ENCODE measurements around the gene GPR55.
"Not testable (repeated sequence)": the region's sequence is repeated elsewhere in the genome, so short reads cannot be mapped to it uniquely, and the experiment has no call there.

The GPR55 gene

GRCh38 chr2:230939691-230940470 lies 14.8 kb upstream of the GPR55 start:
- TF ChIP-seq CTCF (IDR thresholded peaks at IDR 0.05; ENCODE audit: control insufficient read depth, insufficient read depth, low read depth, low read length, missing control alignments) = no peak
- DNase-seq (ENCODE audit: low read depth) = no peak
- H3K4me3 ChIP-seq (ENCODE audit: control insufficient read depth, low read depth, low read length) = no peak overlapping the region

- no peak for DNase-seq (ENCODE audit: low read depth)
- no peak for TF ChIP-seq CTCF (IDR thresholded peaks at IDR 0.05; ENCODE audit: control insufficient read depth, insufficient read depth, low read depth, low read length, missing control alignments)
- H3K4me3 ChIP-seq (ENCODE audit: control insufficient read depth, low read depth, low read length) = no peak overlapping the region
Measured at GRCh38 chr2:230939066-230939591, 14.1 kb upstream of the GPR55 start.

- no peak overlapping the region for H3K4me3 ChIP-seq (ENCODE audit: control insufficient read depth, low read depth, low read length)
- TF ChIP-seq CTCF (IDR thresholded peaks at IDR 0.05; ENCODE audit: control insufficient read depth, insufficient read depth, low read depth, low read length, missing control alignments) = no peak
- DNase-seq (ENCODE audit: low read depth) = no peak
Measured at GRCh38 chr2:230938516-230939065, 13.5 kb upstream of the GPR55 start.

GRCh38 chr2:230938098-230938497 lies 13.1 kb upstream of the GPR55 start:
- no peak for TF ChIP-seq CTCF (IDR thresholded peaks at IDR 0.05; ENCODE audit: control insufficient read depth, insufficient read depth, low read depth, low read length, missing control alignments)
- no peak overlapping the region for H3K4me3 ChIP-seq (ENCODE audit: control insufficient read depth, low read depth, low read length)
- DNase-seq (ENCODE audit: low read depth) = no peak

GRCh38 chr2:230937362-230937761 lies 12.3 kb upstream of the GPR55 start:
- no peak overlapping the region for H3K4me3 ChIP-seq (ENCODE audit: control insufficient read depth, low read depth, low read length)
- TF ChIP-seq CTCF (IDR thresholded peaks at IDR 0.05; ENCODE audit: control insufficient read depth, insufficient read depth, low read depth, low read length, missing control alignments) = no peak

GRCh38 chr2:230936243-230936642 lies 11.2 kb upstream of the GPR55 start:
- DNase-seq (ENCODE audit: low read depth) = not testable (repeated sequence)

More at GRCh38 chr2:230937362-230937761, 12.3 kb upstream of the GPR55 start:
- DNase-seq (ENCODE audit: low read depth) = no peak

GRCh38 chr2:230935130-230935430 lies 10.0 kb upstream of the GPR55 start:
- no peak for TF ChIP-seq CTCF (IDR thresholded peaks at IDR 0.05; ENCODE audit: control insufficient read depth, insufficient read depth, low read depth, low read length, missing control alignments)
- no peak overlapping the region for H3K4me3 ChIP-seq (ENCODE audit: control insufficient read depth, low read depth, low read length)
- DNase-seq (ENCODE audit: low read depth) = no peak

More at GRCh38 chr2:230936243-230936642, 11.2 kb upstream of the GPR55 start:
- not testable (repeated sequence) for H3K4me3 ChIP-seq (ENCODE audit: control insufficient read depth, low read depth, low read length)
